ENCODE measurements around the gene BAIAP3. TPM values are rescaled to one million over a fixed set of nuclear protein-coding genes. Genes with fewer than 3 reads are reported as not detected.

BAIAP3 gene
- polyA plus RNA-seq, 1 donor from 2014 or later: 26.0 TPM

- Mint-ChIP-seq H3K27me3 (no peaks in the 10 kb centered on the region), H3K9me3 (no peaks in the 10 kb centered on the region), H3K27ac (peak overlapping the region in 2 of 3 donors; percentile 86), H3K36me3 (peaks cover 4% of the 10 kb centered on the region), H3K4me1 (peaks cover 4 to 10% (median 8%) of the 10 kb centered on the region in 3 donors), H3K4me3 (peak overlapping the region in 3 of 4 donors; percentile 65 to 73 (median 66))
Measured at GRCh38 chr16:1378087-1378803, 44.8 kb downstream of the BAIAP3 start.

- Mint-ChIP-seq H3K9me3 (no peaks in the 10 kb centered on the region), H3K27ac (peak overlapping the region in 1 of 3 donors; percentile 86), H3K36me3 (peaks cover 4% of the 10 kb centered on the region), H3K4me3 (peak overlapping the region; percentile 65 to 84 (median 70)), H3K27me3 (no peaks in the 10 kb centered on the region), H3K4me1 (peaks cover 4 to 10% (median 8%) of the 10 kb centered on the region in 3 donors)
Measured at GRCh38 chr16:1378804-1379303, 45.4 kb downstream of the BAIAP3 start.

- H3K36me3 Mint-ChIP-seq: peaks cover 4% of the 10 kb centered on the region
- H3K27ac Mint-ChIP-seq: peak overlapping the region; percentile 80 to 86 (median 81)
- no peaks in the 10 kb centered on the region for H3K27me3 Mint-ChIP-seq
- H3K9me3 Mint-ChIP-seq: no peaks in the 10 kb centered on the region
- peaks cover 4 to 10% (median 8%) of the 10 kb centered on the region in 3 donors for H3K4me1 Mint-ChIP-seq
- peak overlapping the region; percentile 67 to 86 (median 78) for H3K4me3 Mint-ChIP-seq
Measured at GRCh38 chr16:1379304-1380076, 46.0 kb downstream of the BAIAP3 start.

- peaks cover 4 to 10% (median 8%) of the 10 kb centered on the region in 3 donors for H3K4me1 Mint-ChIP-seq
Measured at GRCh38 chr16:1380195-1380594, 46.8 kb downstream of the BAIAP3 start.

GRCh38 chr16:1381612-1382406, 48.4 kb downstream of the BAIAP3 start:
- Mint-ChIP-seq H3K27me3 (no peaks in the 10 kb centered on the region), H3K27ac (no peak overlapping the region), H3K9me3 (no peaks in the 10 kb centered on the region), H3K36me3 (peaks cover 4% of the 10 kb centered on the region), H3K4me3 (no peak overlapping the region), H3K4me1 (peaks cover 4 to 10% (median 8%) of the 10 kb centered on the region in 3 donors)

More at GRCh38 chr16:1380195-1380594, 46.8 kb downstream of the BAIAP3 start:
- Mint-ChIP-seq H3K27ac (peak overlapping the region; percentile 72 to 81 (median 80)), H3K36me3 (peaks cover 4% of the 10 kb centered on the region), H3K27me3 (no peaks in the 10 kb centered on the region), H3K4me3 (peak overlapping the region; percentile 67 to 86 (median 78)), H3K9me3 (no peaks in the 10 kb centered on the region)

GRCh38 chr16:1383556-1383955, 50.1 kb downstream of the BAIAP3 start:
- Mint-ChIP-seq H3K9me3 (no peaks in the 10 kb centered on the region), H3K36me3 (peaks cover 4% of the 10 kb centered on the region), H3K27ac (no peak overlapping the region), H3K4me1 (peaks cover 4 to 8% (median 8%) of the 10 kb centered on the region in 3 donors), H3K4me3 (no peak overlapping the region), H3K27me3 (no peaks in the 10 kb centered on the region)

- peaks cover under 1 to 1% (median under 1%) of the 10 kb centered on the region in 3 donors for H3K4me1 Mint-ChIP-seq
- no peak overlapping the region for H3K27ac Mint-ChIP-seq
- no peak overlapping the region for H3K4me3 Mint-ChIP-seq
- peaks cover 4% of the 10 kb centered on the region for H3K36me3 Mint-ChIP-seq
- no peaks in the 10 kb centered on the region for H3K27me3 Mint-ChIP-seq
- no peaks in the 10 kb centered on the region for H3K9me3 Mint-ChIP-seq
Measured at GRCh38 chr16:1385232-1385631, 51.8 kb downstream of the BAIAP3 start.

GRCh38 chr16:1387331-1387730, 53.9 kb downstream of the BAIAP3 start:
- no peaks in the 10 kb centered on the region for H3K4me1 Mint-ChIP-seq
- H3K27ac Mint-ChIP-seq: no peak overlapping the region
- no peak overlapping the region for H3K4me3 Mint-ChIP-seq
- no peaks in the 10 kb centered on the region for H3K27me3 Mint-ChIP-seq
- no peaks in the 10 kb centered on the region for H3K36me3 Mint-ChIP-seq
- H3K9me3 Mint-ChIP-seq: no peaks in the 10 kb centered on the region

- no peak overlapping the region for H3K4me3 Mint-ChIP-seq
- peak overlapping the region in 1 of 3 donors; percentile 82 for H3K27ac Mint-ChIP-seq
- no peaks in the 10 kb centered on the region for H3K36me3 Mint-ChIP-seq
- H3K27me3 Mint-ChIP-seq: no peaks in the 10 kb centered on the region
- H3K4me1 Mint-ChIP-seq: no peaks in the 10 kb centered on the region
- no peaks in the 10 kb centered on the region for H3K9me3 Mint-ChIP-seq
Measured at GRCh38 chr16:1389762-1390161, 56.3 kb downstream of the BAIAP3 start.

- no peaks in the 10 kb centered on the region for H3K4me1 Mint-ChIP-seq
- no peaks in the 10 kb centered on the region for H3K27me3 Mint-ChIP-seq
- H3K9me3 Mint-ChIP-seq: no peaks in the 10 kb centered on the region
- no peak overlapping the region for H3K4me3 Mint-ChIP-seq
- no peaks in the 10 kb centered on the region for H3K36me3 Mint-ChIP-seq
- peak overlapping the region in 1 of 3 donors; percentile 82 for H3K27ac Mint-ChIP-seq
Measured at GRCh38 chr16:1390239-1390779, 56.9 kb downstream of the BAIAP3 start.

GRCh38 chr16:1392826-1393225, 59.4 kb downstream of the BAIAP3 start:
- no peaks in the 10 kb centered on the region for H3K27me3 Mint-ChIP-seq
- H3K27ac Mint-ChIP-seq: no peak overlapping the region
- no peaks in the 10 kb centered on the region for H3K4me1 Mint-ChIP-seq
- no peaks in the 10 kb centered on the region for H3K9me3 Mint-ChIP-seq
- no peak overlapping the region for H3K4me3 Mint-ChIP-seq
- H3K36me3 Mint-ChIP-seq: no peaks in the 10 kb centered on the region

GRCh38 chr16:1393613-1394176, 60.2 kb downstream of the BAIAP3 start:
- Mint-ChIP-seq H3K4me1 (no peaks in the 10 kb centered on the region), H3K27me3 (no peaks in the 10 kb centered on the region), H3K27ac (peak overlapping the region in 1 of 3 donors; percentile 2), H3K4me3 (no peak overlapping the region), H3K9me3 (no peaks in the 10 kb centered on the region), H3K36me3 (no peaks in the 10 kb centered on the region)

GRCh38 chr16:1394367-1394951, 61.0 kb downstream of the BAIAP3 start:
- no peaks in the 10 kb centered on the region for H3K36me3 Mint-ChIP-seq
- H3K4me1 Mint-ChIP-seq: no peaks in the 10 kb centered on the region
- peak overlapping the region in 1 of 3 donors; percentile 2 for H3K27ac Mint-ChIP-seq
- no peak overlapping the region for H3K4me3 Mint-ChIP-seq
- H3K27me3 Mint-ChIP-seq: no peaks in the 10 kb centered on the region
- no peaks in the 10 kb centered on the region for H3K9me3 Mint-ChIP-seq
